SK-N-SH treated with all-trans-retinoic acid at 6 μM for 48 hours (cell line): ENCODE results near the gene ZNF619.

ENCODE experiments used
- ATAC-seq: fragments of 200-7000 bp; cut with Tn5 transposase; 3 replicates; pipeline ENCODE4 v1.9.1; 2020; ENCODE audit warnings: mild to moderate bottlenecking, moderate library complexity
- ARNTL ChIP-seq: fragments of 450-650 bp; formaldehyde crosslinking; IDR thresholded peaks from 2 replicates; pipeline ENCODE4 v1.5.0; 2020; ENCODE audit warnings: low read depth, mild to moderate bottlenecking, moderate library complexity, borderline replicate concordance
- BACH2 ChIP-seq: fragments of 250-450 bp; sonication (Bioruptor Pico); IDR thresholded peaks from 2 replicates; pipeline ENCODE4 v1.9.0; 2021; ENCODE audit warnings: mild to moderate bottlenecking, borderline replicate concordance
- CSDC2 ChIP-seq: fragments of 250-450 bp; sonication (Bioruptor Pico); IDR thresholded peaks from 2 replicates; pipeline ENCODE4 v1.5.0; 2020; ENCODE audit warnings: mild to moderate bottlenecking, moderate library complexity
- CSRNP3 ChIP-seq: fragments of 250-450 bp; sonication (Bioruptor Pico); IDR thresholded peaks from 2 replicates; pipeline ENCODE4 v1.5.1; 2021; ENCODE audit warnings: mild to moderate bottlenecking, moderate library complexity
- ESRRG ChIP-seq: fragments of 250-450 bp; sonication (Bioruptor Pico); IDR thresholded peaks from 2 replicates; pipeline ENCODE4 v1.6.1; 2021; ENCODE audit warnings: mild to moderate bottlenecking
- GLIS3 ChIP-seq: fragments of 250-450 bp; sonication (Bioruptor Pico); IDR thresholded peaks from 2 replicates; pipeline ENCODE4 v1.5.0; 2020; ENCODE audit warnings: mild to moderate bottlenecking, moderate library complexity
- ISL1 ChIP-seq: fragments of 250-450 bp; sonication (Bioruptor Pico); IDR thresholded peaks from 2 replicates; pipeline ENCODE4 v2.1.2; 2022; ENCODE audit warnings: mild to moderate bottlenecking, moderate library complexity
- OSR1 ChIP-seq: fragments of 250-450 bp; sonication (Bioruptor Pico); IDR thresholded peaks from 2 replicates; pipeline ENCODE4 v1.8.0; 2022; ENCODE audit warnings: moderate library complexity, mild to moderate bottlenecking, inconsistent platforms
- POU6F1 ChIP-seq: fragments of 250-450 bp; sonication (Bioruptor Pico); IDR thresholded peaks from 2 replicates; pipeline ENCODE4 v1.8.0; 2021; ENCODE audit warnings: low read depth, mild to moderate bottlenecking, moderate library complexity, borderline replicate concordance
- PPARA ChIP-seq: fragments of 250-450 bp; sonication (Bioruptor Pico); IDR thresholded peaks from 2 replicates; pipeline ENCODE4 v1.5.0; 2020; ENCODE audit warnings: mild to moderate bottlenecking, borderline replicate concordance
- RARB ChIP-seq: fragments of 250-450 bp; sonication (Bioruptor Pico); IDR thresholded peaks from 2 replicates; pipeline ENCODE4 v1.8.0; 2021; ENCODE audit warnings: mild to moderate bottlenecking, moderate library complexity
- SNAI2 ChIP-seq: fragments of 250-450 bp; sonication (Bioruptor Pico); IDR thresholded peaks from 2 replicates; pipeline ENCODE4 v1.5.0; 2020; ENCODE audit warnings: mild to moderate bottlenecking, moderate library complexity
- TCF4 ChIP-seq: fragments of 250-450 bp; sonication (Bioruptor Pico); IDR thresholded peaks from 2 replicates; pipeline ENCODE4 v1.8.0; 2021; ENCODE audit warnings: mild to moderate bottlenecking, moderate library complexity, borderline replicate concordance
- TOX ChIP-seq: fragments of 250-450 bp; sonication (Bioruptor Pico); IDR thresholded peaks from 2 replicates; pipeline ENCODE4 v1.8.0; 2021; ENCODE audit warnings: mild to moderate bottlenecking, moderate library complexity, borderline replicate concordance
- ZFP3 ChIP-seq: fragments of 250-450 bp; sonication (Bioruptor Pico); IDR thresholded peaks from 2 replicates; pipeline ENCODE4 v1.5.0; 2020; ENCODE audit warnings: mild to moderate bottlenecking, moderate library complexity
- ZFP30 ChIP-seq: fragments of 450-650 bp; formaldehyde crosslinking; IDR thresholded peaks from 2 replicates; pipeline ENCODE4 v1.5.0; 2022; ENCODE audit warnings: mild to moderate bottlenecking, moderate library complexity
- ZNF565 ChIP-seq: fragments of 450-650 bp; formaldehyde crosslinking; conservative IDR thresholded peaks from 2 replicates; pipeline ENCODE4 v1.5.0; 2020; ENCODE audit warnings: low read depth, mild to moderate bottlenecking, moderate library complexity
- ZNF70 ChIP-seq: fragments of 450-650 bp; formaldehyde crosslinking; IDR thresholded peaks from 2 replicates; pipeline ENCODE4 v1.5.0; 2020; ENCODE audit warnings: mild to moderate bottlenecking, moderate library complexity
- ZNF8 ChIP-seq: fragments of 450-650 bp; formaldehyde crosslinking; IDR thresholded peaks from 2 replicates; pipeline ENCODE4 v1.5.0; 2020; ENCODE audit warnings: mild to moderate bottlenecking, moderate library complexity

Gene ZNF619

GRCh38 chr3:40532252-40532651 lies 55.3 kb downstream of the ZNF619 start:
- TF ChIP-seq ISL1 (CRISPR knock-in tag), result no peak
- TF ChIP-seq, all 23 proteins: peak for 0
- no peak for ATAC-seq

GRCh38 chr3:40534283-40534682 lies 57.4 kb downstream of the ZNF619 start:
- TF ChIP-seq POU6F1 (CRISPR knock-in tag), result no peak
- TF ChIP-seq TCF4 (CRISPR knock-in tag), result no peak
- no peak for TF ChIP-seq ARNTL (CRISPR knock-in tag)
- TF ChIP-seq GLIS3, result no peak
- TF ChIP-seq ZFP30, result no peak
- TF ChIP-seq BACH2, result no peak
- no peak for TF ChIP-seq CSRNP3 (CRISPR knock-in tag)
- no peak for TF ChIP-seq CSDC2
- TF ChIP-seq OSR1 (CRISPR knock-in tag), result no peak
- no peak for TF ChIP-seq ZNF70 (CRISPR knock-in tag)
- TF ChIP-seq SNAI2, result no peak
- TF ChIP-seq ESRRG, result no peak
- no peak for TF ChIP-seq ZFP3 (CRISPR knock-in tag)
- TF ChIP-seq TOX, result no peak
- TF ChIP-seq RARB (CRISPR knock-in tag), result no peak
- no peak for TF ChIP-seq ZNF8 (CRISPR knock-in tag)
- no peak for TF ChIP-seq ZNF565 (CRISPR knock-in tag)
- no peak for TF ChIP-seq ISL1 (CRISPR knock-in tag)
- TF ChIP-seq PPARA (CRISPR knock-in tag), result no peak
- TF ChIP-seq, all 23 proteins: peak for 0
- no peak for ATAC-seq
